SK-N-SH (cell line): ENCODE measurements around the gene SPTBN1. TPM values are rescaled to one million over a fixed set of nuclear protein-coding genes. Genes with fewer than 3 reads are reported as not detected.
A peak's percentile ranks its signal among the peaks of the same experiment; 100 is the strongest.

Experiments
- CTCF ChIA-PET: fragments of 300-600, 350-600 bp; formaldehyde crosslinking; extraction: SDS; loops from one replicate; lab custom pipeline; 2021; lab: Yijun Ruan, JAX
- POLR2A ChIA-PET: fragments of 350-600 bp; sonication (Branson Sonifier 250); formaldehyde crosslinking; extraction: SDS; loops from one replicate; lab custom pipeline; 2020; ENCODE audit warnings: antibody characterized with exemption, inconsistent platforms; lab: Yijun Ruan, JAX
- DNase-seq: peaks from one replicate; pipeline ENCODE4 v3.0.0; 2012
- H2AFZ ChIP-seq: fragments of 200-600 bp; sonication (generic); 2 replicates; pipeline ENCODE4 v1.8.1; 2016; ENCODE audit warnings: antibody characterized with exemption, mild to moderate bottlenecking, low read depth
- H3F3A ChIP-seq: fragments of 200-600 bp; sonication (generic); replicated peaks from 2 replicates; pipeline ENCODE3; 2016; ENCODE audit warnings: antibody characterized with exemption, mild to moderate bottlenecking; ENCODE audit not compliant: insufficient read depth
- H3K27ac ChIP-seq, 2 experiments: fragments of 200-500 bp in 1 of 2; fragments of 200-600 bp in 1 of 2; sonication (Bioruptor generic) in 1 of 2; sonication (generic), shearing (Covaris generic) in 1 of 2; 2 replicates each; pipeline versions ENCODE4 v1.5.1 to v1.6.1; 2014 to 2016; ENCODE audit warnings: low read depth in 2 of 2, inconsistent platforms in 1 of 2, low read length in 1 of 2, mild to moderate bottlenecking in 1 of 2, mixed read lengths in 1 of 2
- H3K27me3 ChIP-seq: fragments of 200-600 bp; sonication (generic), shearing (Covaris generic); 2 replicates; pipeline ENCODE4 v1.6.1; 2016; ENCODE audit warnings: mixed run types; ENCODE audit not compliant: insufficient read depth
- H3K36me3 ChIP-seq, 2 experiments: fragments of 200-500 bp in 1 of 2; fragments of 200-600 bp in 1 of 2; sonication (Bioruptor generic) in 1 of 2; sonication (generic) in 1 of 2; replicated peaks in 1 of 2; 2 replicates each; pipeline versions ENCODE3 to v1.5.1; 2014 to 2016; ENCODE audit warnings: low read length in 1 of 2, mild to moderate bottlenecking in 1 of 2; ENCODE audit not compliant: insufficient read depth in 2 of 2, control insufficient read depth in 1 of 2
- H3K4me1 ChIP-seq, 2 experiments: fragments of 200-500 bp in 1 of 2; fragments of 200-600 bp in 1 of 2; sonication (Bioruptor generic) in 1 of 2; sonication (generic), shearing (Covaris generic) in 1 of 2; 2 replicates each; pipeline versions ENCODE4 v1.5.1 to v1.6.1; 2014 to 2016; ENCODE audit warnings: low read depth in 1 of 2, low read length in 1 of 2, mixed run types in 1 of 2; ENCODE audit not compliant: insufficient read depth in 2 of 2, control insufficient read depth in 1 of 2
- H3K4me2 ChIP-seq: fragments of 200-600 bp; sonication (generic), shearing (Covaris generic); 2 replicates; pipeline ENCODE4 v1.6.1; 2017; ENCODE audit warnings: mixed run types
- H3K4me3 ChIP-seq, 2 experiments: fragments of 200-500 bp in 1 of 2; fragments of 200-600 bp in 1 of 2; sonication (Bioruptor generic) in 1 of 2; sonication (generic), shearing (Covaris generic) in 1 of 2; 2 replicates each; pipeline versions ENCODE4 v1.5.1 to v1.8.1; 2014 to 2016; ENCODE audit warnings: low read depth in 2 of 2, inconsistent platforms in 1 of 2, low read length in 1 of 2, mild to moderate bottlenecking in 1 of 2, mixed read lengths in 1 of 2, moderate library complexity in 1 of 2
- H3K79me2 ChIP-seq: fragments of 200-600 bp; sonication (generic); 2 replicates; pipeline ENCODE4 v1.8.1; 2017; ENCODE audit warnings: mild to moderate bottlenecking; ENCODE audit not compliant: insufficient read depth
- H3K9ac ChIP-seq: fragments of 200-600 bp; sonication (generic); 2 replicates; pipeline ENCODE4 v1.6.1; 2017; ENCODE audit warnings: mixed run types
- H3K9me2 ChIP-seq: fragments of 200-600 bp; sonication (generic); 2 replicates; pipeline ENCODE4 v1.6.1; 2017; ENCODE audit warnings: mixed run types
- H3K9me3 ChIP-seq: fragments of 200-600 bp; sonication (generic); 2 replicates; pipeline ENCODE4 v1.6.1; 2017; ENCODE audit warnings: mixed run types, mild to moderate bottlenecking, moderate library complexity
- H4K20me1 ChIP-seq: fragments of 200-600 bp; sonication (generic); 2 replicates; pipeline ENCODE4 v1.6.1; 2017; ENCODE audit warnings: mild to moderate bottlenecking, mixed run types; ENCODE audit not compliant: insufficient read depth
- CTCF ChIP-seq: fragments of 200-600 bp; sonication (generic); IDR thresholded peaks from 2 replicates; pipeline ENCODE4 v1.6.1; 2017; ENCODE audit warnings: antibody characterized with exemption, mild to moderate bottlenecking, moderate library complexity
- FOXJ3 ChIP-seq: sonication (generic); formaldehyde crosslinking; IDR thresholded peaks from 2 replicates; pipeline ENCODE4 v1.5.1; 2020; ENCODE audit warnings: mild to moderate bottlenecking, missing genetic modification reagents
- GABPA ChIP-seq: IDR thresholded peaks from 2 replicates; pipeline ENCODE4 v1.4.0; 2012; ENCODE audit warnings: low read depth, mild to moderate bottlenecking
- GATA2 ChIP-seq: sonication (generic); formaldehyde crosslinking; IDR thresholded peaks from 2 replicates; pipeline ENCODE4 v1.5.0; 2020; ENCODE audit warnings: mild to moderate bottlenecking, missing genetic modification reagents
- MAX ChIP-seq: IDR thresholded peaks from 2 replicates; pipeline ENCODE4 v1.4.0; 2012; ENCODE audit warnings: low read depth
- NRF1 ChIP-seq: IDR thresholded peaks from 2 replicates; pipeline ENCODE4 v1.6.1; 2012; ENCODE audit warnings: low read depth, mild to moderate bottlenecking, low read length
- SMC3 ChIP-seq: IDR thresholded peaks from 2 replicates; pipeline ENCODE4 v1.6.1; 2012; ENCODE audit warnings: low read depth, low read length, improper control_type of control experiment
- TCF12 ChIP-seq: IDR thresholded peaks from 2 replicates; pipeline ENCODE4 v1.4.0; 2012
- WGBS: methylation state at CpG from one replicate; pipeline ENCODE4 v1.1.6; 2017; ENCODE audit warnings: low lambda C conversion rate; 5-methylcytosine and 5-hydroxymethylcytosine counted together
- polyA plus RNA-seq, 3 experiments: library from polyadenylated mRNA; depleted of rRNA; stranded (reverse); fragments of >200 nt; gene quantifications; 2 replicates each; pipeline ENCODE4 v1.2.3, GENCODE V29; 2012

The SPTBN1 gene
- polyA plus RNA-seq, 1 of the 3 experiments (the other 2 are of a cell fraction), result 29.1 TPM

GRCh38 chr2:54659527-54659926 is 203.4 kb downstream of the SPTBN1 start:
- no peak overlapping the region for H3K4me2 ChIP-seq
- peaks cover 0 to 5% of the 10 kb centered on the region in 2 experiments; a peak in 1 of 4 replicates for H3K4me1 ChIP-seq
- WGBS, result 88% methylated on average over 4 of the region's 4 CpGs
- no peak for DNase-seq
- H4K20me1 ChIP-seq, result no peaks in the 10 kb centered on the region
- H3K79me2 ChIP-seq, result no peaks in the 10 kb centered on the region; the same call in 1 of the 2 replicates
- no peaks in the 10 kb centered on the region for H3K27me3 ChIP-seq
- H3K27ac ChIP-seq, result no peak overlapping the region
- no peaks in the 10 kb centered on the region for H3K9me2 ChIP-seq
- H3K9me3 ChIP-seq, result no peaks in the 10 kb centered on the region
- H3F3A ChIP-seq, result no peaks in the 10 kb centered on the region
- ChIA-PET CTCF (interaction anchor here (1.0 to 1.9 kb wide), 2 partner anchors 136 to 553 kb away, joined by 4 to 9 read pairs; no protein-coding TSS in a partner anchor), POLR2A (interaction anchor here (0.6 kb wide), 1 partner anchor 483 kb away, joined by 3 read pairs; no protein-coding TSS in a partner anchor)
- no peak for TF ChIP-seq FOXJ3 (CRISPR knock-in tag)
- TF ChIP-seq SMC3, result no peak
- TF ChIP-seq GABPA, result no peak
- no peak overlapping the region for H3K4me3 ChIP-seq
- H3K36me3 ChIP-seq, result peaks cover 77 to 93% of the 10 kb centered on the region in 2 experiments
- H3K9ac ChIP-seq, result no peak overlapping the region
- no peak overlapping the region for H2AFZ ChIP-seq

- Histone ChIP-seq H3K27ac (no peak overlapping the region), H3K4me2 (no peak overlapping the region), H3K27me3 (no peaks in the 10 kb centered on the region), H3K9me2 (no peaks in the 10 kb centered on the region), H4K20me1 (no peaks in the 10 kb centered on the region), H2AFZ (no peak overlapping the region), H3K4me1 (peaks cover 0 to 8% of the 10 kb centered on the region in 2 experiments; a peak in 3 of 4 replicates), H3K9ac (no peak overlapping the region), H3K4me3 (no peak overlapping the region), H3F3A (peaks cover 6% of the 10 kb centered on the region)
- DNase-seq, result no peak
- 94% methylated on average over 12 of the region's 12 CpGs for WGBS
- TF ChIP-seq SMC3, result peak; percentile 10; the same call in 1 of the 2 replicates
- no peak for TF ChIP-seq GATA2 (CRISPR knock-in tag)
- TF ChIP-seq NRF1, result no peak
- no peak for TF ChIP-seq MAX
- TF ChIP-seq TCF12, result no peak
- no peak for TF ChIP-seq CTCF
- TF ChIP-seq, all 33 proteins: peak for 1
- Histone ChIP-seq H3K79me2 (no peaks in the 10 kb centered on the region), H3K9me3 (no peaks in the 10 kb centered on the region), H3K36me3 (peaks cover 65 to 91% of the 10 kb centered on the region in 2 experiments)
- ChIA-PET CTCF (interaction anchor here (0.9 to 2.0 kb wide), 6 partner anchors 41 to 554 kb away, joined by 3 to 9 read pairs (median 4); no protein-coding TSS in a partner anchor), POLR2A (no interaction called here)
These were observed 204.6 kb downstream of the SPTBN1 start for GRCh38 chr2:54660752-54661151.
